GOT3 (cell line): ENCODE data around the gene MTAP.

Experiments
- DNase-seq: peaks from one replicate; lab custom pipeline; 2025; ENCODE audit warnings: mixed read lengths; lab: John Stamatoyannopoulos, UW

MTAP gene

DNA sequence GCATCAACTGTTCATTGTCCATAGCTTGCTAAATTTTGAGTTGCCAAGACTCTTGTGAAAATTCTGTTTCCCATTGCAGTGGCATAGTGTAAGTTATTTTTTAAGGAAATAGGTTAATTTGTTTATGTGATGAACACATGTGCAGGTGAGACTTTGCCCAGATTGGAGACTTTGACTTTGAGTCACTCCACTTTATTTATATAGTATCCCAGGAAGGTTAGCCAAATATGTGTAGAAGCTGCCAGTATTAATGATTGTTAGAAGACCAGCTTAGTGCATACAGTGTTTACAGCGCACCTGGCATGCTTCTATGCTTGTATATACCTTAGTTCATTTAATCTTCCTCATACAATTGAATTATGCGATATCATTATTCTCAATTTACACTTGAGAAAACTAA, 51.0 kb downstream of the MTAP start:
- no peak for DNase-seq

DNA sequence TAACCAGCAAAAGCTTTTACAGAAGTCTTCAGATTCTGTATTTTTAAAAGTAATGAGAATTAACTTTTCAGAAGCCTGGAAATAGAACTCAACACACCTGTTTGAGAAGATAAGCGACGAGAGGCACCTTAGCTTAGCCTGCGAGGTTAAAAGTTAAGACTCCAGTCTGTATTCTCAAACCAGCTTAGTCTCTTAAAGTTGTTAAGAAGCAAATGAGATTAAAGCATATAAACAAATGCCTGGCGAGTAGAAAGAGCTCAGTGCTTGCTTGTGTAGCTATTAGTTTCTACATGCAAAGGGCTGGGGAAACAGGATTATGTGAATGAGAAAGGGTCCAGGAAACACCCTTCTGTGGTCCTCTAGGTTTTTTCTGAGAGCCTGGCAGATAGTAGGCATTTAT, 51.7 kb downstream of the MTAP start:
- DNase-seq: no peak

DNA sequence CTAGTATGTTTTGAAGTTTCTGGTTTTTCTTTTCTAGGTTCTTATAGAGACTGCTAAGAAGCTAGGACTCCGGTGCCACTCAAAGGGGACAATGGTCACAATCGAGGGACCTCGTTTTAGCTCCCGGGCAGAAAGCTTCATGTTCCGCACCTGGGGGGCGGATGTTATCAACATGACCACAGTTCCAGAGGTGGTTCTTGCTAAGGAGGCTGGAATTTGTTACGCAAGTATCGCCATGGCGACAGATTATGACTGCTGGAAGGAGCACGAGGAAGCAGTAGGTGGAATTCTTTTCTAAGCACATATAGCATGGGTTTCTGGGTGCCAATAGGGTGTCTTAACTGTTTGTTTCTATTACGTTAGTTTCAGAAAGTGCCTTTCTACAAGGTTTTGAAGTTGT, 52.2 kb downstream of the MTAP start:
- DNase-seq: no peak

DNA sequence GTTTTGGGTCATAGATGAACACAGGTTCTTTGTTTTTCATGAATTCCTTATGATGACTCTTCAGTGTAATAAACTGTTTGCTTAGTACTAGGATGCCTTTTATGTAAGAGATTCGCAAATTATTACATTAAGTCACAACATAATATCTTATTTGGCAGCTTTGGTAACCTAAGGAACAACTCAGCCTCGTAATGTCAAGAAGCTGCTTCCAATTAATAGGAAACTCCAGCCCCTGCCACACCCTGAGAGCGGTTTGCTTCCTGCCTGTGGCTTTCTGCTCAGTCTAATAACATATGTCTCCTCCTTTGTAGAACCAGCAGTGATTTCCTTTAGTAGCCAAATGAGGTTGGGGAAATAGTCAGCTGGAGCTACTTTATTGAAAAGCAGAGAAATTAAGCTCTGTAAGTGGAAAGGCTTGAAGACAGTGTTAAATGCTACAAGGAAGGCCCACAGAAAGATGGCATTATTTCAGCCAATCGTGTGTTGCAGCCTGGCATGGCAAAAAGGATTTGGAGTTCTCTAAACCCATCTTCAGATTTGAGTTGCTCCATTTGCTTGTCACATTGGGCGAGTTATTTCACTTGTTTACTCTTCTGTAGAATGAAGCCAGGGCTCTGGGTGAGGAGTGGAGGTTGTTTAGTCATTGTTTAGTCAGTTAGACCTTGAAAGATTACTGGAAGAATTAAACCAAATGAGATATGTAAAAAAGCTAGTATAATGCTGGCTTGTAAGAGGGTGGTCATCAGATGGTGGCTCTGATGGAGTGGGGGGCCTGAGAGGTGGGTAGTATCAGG, 54.1 kb downstream of the MTAP start:
- DNase-seq: no peak

DNA sequence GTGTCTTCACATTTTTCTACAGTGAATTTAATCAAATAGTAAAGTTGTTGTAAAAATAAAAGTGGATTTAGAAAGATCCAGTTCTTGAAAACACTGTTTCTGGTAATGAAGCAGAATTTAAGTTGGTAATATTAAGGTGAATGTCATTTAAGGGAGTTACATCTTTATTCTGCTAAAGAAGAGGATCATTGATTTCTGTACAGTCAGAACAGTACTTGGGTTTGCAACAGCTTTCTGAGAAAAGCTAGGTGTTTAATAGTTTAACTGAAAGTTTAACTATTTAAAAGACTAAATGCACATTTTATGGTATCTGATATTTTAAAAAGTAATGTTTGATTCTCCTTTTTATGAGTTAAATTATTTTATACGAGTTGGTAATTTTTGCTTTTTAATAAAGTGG, 60.4 kb downstream of the MTAP start:
- no peak for DNase-seq

DNA sequence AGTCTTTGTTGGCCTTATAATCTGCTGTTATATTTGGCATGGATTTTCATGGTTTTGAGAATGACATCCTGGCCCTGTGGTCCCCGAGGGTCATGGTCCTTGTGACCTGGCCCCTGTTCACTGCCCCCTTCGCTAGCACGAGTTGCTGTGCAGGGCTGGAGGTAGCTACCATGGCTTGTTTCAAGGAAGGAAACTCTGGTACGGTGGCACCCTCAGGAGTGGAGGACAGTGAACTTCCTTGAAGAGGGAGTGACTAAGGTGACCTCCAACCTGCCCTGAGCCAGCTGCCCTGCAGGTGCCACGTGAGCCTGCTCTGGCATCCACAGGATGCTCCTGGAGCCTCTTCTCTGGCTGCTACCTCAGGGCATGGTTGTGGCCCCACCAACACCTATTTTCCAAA, 62.1 kb downstream of the MTAP start:
- DNase-seq: no peak

DNA sequence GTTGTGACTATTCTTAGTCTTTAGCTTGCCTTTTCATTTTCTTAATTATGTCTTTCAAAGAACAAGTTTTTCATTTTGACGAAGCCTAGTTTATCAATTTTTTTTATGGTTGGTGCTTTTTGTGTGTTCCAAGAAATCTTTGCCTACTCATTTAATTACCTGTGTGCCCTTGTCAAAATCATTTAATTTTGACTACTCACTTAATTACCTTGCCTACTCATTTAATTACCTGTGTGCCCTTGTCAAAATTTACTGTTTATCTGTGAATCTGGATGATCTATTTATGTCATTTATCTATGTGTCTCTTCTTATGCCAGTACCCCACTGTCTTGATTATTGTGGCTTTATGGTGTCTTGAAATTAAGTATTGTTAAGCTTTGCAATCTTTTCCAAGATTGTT, 63.9 kb downstream of the MTAP start:
- DNase-seq: no peak

DNA sequence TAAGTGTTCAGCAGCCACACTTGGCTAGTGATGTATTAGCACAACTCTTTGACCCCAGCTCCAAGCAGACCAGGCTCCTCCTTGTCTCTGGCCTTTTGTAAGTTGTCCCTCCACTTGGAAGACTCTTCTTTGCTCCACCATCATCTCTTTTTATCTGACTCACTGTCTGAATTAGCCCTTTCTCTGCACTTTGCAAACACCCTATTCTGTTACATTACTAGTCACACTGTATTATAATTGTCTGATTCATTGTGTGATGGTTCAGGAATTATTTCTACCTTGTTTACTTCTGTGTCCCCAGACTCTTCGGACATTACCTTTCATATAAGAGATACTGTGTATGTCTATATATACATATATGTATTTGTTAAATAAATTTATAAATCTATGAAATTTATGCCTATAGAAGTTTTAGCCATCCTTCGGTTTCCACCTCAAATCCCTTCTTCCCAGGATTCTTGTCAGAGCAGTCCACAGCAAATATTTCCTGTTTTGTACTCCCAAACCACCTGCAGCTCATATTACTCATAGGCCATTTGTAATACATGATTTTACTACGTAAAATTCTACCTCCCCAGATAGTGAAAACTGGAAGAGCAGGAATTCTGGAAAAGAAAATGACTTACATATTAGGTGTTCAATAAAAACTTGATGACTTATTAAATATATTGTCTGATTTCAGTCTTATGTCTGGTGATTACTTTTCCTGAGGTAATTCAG, 69.0 kb downstream of the MTAP start:
- no peak for DNase-seq

DNA sequence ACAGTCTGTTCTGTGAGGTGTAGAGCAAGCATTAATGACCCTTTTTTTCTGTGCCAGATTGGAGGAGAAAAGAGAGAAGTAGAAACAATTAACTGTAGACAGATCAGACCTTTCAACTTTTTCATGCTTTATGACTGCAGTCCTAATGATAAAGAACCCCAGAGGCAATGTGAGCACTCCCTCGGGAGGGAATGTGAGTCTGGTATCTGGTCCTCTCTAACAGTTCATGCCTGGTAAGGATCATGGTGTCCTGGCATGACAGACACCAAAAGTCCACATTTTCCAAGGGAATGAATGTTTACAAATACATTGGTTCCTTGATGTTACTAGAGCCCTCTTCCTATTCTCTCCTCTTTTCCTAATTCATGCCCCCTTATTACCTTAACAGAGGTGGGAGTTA, 70.3 kb downstream of the MTAP start:
- DNase-seq: no peak

DNA sequence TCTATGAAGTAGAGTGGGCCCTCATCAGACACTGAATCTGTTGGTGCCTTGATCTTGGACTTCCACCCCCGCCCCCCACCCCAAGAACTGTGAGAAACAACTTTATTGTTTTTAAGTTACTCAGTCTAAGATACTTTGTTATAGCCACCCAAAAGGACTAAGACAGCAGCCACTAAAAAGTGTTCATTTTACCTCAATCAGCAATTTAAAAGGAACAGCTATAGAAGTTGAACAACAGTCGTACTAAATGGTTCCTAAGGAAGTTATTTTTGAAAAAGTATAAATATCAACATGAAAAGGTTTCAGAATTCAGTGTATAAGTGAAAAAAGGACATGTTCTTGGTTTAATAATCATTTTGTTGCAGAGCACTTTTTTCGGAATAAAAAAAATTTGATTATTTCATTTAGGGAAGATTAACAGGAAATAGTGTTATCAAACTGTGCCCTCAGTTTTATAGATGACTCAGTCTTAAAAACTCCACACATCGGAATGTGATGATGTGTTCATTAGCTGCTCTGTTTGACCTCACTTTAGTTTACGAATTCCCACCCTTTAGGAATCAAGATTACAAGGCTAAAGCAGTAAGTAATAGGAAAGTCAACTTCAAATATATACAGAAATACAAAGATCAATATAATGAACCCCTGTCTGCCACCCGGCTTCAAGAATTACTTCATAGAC, 71.2 kb downstream of the MTAP start:
- DNase-seq: no peak

DNA sequence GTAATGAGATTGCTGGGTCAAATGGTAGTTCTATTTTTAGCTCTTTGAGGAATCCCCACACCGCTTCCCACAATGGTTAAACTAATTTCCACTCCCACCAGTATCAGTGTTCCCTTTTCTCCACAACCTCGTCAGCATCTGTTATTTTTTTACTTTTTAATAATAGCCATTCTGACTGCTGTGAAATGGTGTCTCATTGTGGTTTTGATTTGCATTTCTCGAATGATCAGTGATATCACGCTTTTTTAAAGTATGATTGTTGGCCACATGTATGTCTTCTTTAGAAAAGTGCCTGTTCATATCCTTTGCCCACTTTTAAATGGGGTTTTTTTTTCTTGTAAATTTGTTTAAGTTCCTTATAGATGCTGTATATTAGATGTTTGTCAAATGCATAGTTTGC, 73.5 kb downstream of the MTAP start:
- no peak for DNase-seq

DNA sequence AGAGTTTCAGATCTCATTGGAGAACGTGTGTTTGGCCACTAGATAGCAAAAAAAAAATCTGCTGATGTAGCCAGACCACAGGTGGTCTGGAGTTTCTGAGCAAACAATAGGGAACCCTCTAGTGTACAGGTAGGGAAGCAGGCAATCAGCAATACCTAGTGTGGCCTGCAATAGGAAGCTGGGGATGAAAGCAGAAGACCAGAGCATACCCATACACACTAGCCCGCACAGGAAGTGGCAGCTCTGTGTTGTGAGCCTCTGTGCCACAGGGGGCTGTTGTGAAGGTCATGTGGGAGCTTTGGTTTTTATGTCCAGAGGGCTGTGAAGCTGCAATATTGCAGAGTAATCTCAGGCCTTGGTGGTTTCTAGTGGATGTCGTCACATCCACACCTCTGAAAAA, 81.2 kb downstream of the MTAP start:
- no peak for DNase-seq

DNA sequence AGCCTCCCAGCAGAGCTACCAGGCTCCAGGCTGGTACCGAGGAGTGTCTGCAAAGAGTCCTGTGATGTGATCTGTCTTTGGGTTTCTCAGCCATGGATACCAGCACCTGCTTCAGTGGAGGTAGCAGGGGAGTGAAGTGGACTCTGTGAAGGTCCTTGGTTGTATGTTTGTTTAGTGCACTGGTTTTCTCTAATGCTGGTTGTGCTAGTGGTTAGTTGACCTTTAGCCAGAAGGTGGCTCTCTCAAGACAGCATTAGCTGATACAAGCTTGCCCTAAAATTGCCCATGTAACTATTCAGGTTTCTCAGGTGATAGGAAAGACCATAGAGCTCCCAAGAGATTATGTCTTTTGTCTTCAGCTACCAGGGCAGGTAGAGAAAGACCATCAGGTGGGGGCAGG, 87.2 kb downstream of the MTAP start:
- no peak for DNase-seq

DNA sequence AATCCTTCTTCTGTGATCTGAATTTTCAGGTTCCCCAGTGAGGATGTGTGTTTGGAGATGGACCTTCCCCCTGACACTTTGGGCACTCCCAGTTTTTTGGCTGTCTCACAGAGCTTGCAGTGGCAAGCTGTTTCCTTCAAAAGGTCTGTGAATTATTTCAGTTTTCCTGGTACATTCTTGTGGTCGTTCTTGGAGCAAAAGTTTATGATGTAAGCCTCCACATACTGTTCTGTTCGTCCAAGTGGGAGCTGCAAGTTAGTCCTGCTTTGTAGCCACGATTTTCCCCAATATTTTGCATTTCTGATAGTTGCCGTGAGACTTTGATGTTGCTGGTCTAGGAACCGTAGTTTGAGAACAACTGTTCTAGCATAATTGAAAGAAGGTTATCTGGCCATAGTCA, 88.3 kb downstream of the MTAP start:
- DNase-seq: no peak

DNA sequence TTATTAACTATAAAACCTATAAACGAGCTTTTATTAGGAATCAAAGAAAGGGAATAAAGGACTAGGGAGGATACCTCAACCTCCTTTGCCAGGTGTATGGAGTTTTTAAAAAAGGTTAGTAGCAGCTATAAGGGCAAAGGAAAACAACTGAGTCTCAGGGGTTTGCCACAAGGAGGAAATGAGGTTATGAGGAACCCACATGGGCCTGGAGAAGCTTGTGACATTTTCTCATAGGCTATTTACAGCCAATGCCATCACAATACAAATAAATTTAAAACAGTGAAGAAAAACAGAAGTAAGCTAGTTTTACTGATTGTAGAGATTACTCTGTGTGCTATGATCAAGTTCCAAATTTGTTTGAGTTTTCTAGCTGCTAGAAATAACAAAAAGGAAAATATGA, 99.1 kb downstream of the MTAP start:
- no peak for DNase-seq

DNA sequence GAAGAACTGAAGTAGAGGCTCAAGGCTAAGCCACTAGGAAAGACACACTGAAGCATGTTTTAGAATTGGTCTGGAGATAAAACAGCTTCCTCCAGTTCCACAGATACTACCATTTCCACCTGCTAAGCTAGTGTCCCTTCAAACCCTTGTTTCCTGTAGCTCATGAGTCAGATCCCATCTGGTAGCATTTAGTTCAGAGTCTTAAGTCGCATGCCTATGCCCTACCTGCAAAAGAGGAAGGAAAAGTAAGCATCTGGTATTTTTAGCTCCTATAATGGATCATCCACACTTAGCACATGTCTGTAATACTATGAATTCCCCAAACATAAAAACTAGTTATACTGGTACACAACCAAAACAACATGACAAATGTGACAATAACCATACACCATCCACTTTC, 99.7 kb downstream of the MTAP start:
- DNase-seq: no peak

DNA sequence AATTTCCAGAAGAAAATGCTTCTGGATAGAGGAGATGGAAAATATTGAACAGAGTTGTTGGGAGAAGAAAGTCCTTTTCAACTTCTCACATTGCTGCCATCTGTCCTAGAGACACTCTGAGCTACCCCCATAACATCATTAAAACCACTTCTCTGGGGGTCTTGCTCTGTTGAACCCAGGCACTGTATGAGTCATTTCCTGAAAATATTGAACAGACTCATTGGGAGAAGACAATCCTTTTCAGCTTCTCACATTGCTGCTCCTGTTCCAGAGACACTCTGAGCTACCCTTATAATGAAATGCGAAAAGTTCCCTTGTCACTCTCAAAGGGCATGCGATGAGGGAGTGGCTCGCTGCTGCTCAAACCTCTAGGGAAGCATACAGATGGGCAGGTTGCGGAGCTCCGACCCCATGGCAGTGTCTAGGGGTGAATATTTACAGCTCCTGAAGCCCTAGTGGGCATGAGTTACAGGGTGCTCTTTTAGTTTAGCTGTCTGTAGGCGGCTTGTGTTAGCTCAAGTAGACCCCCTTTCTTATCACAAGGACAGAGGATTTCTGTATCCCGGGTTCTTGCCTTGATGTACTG, 101.0 kb downstream of the MTAP start:
- DNase-seq: no peak

DNA sequence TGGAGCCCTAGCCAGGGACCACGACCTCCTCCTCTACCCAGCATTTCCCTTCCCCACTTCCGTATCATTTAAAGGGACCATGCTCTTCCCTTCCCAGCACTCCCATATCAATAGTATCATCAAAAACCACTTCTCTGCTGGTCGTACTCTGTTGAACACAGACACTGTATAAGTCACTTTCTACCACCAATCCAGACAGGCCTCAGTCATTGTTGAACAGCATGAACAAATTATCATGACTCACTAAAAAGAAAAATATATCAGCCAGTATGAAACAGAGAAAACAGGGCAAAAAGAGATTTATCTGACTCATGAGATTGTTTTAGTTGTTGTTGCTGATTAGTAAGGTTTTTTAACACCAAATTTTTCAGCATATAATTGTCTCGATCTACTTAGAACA, 101.9 kb downstream of the MTAP start:
- DNase-seq: no peak

DNA sequence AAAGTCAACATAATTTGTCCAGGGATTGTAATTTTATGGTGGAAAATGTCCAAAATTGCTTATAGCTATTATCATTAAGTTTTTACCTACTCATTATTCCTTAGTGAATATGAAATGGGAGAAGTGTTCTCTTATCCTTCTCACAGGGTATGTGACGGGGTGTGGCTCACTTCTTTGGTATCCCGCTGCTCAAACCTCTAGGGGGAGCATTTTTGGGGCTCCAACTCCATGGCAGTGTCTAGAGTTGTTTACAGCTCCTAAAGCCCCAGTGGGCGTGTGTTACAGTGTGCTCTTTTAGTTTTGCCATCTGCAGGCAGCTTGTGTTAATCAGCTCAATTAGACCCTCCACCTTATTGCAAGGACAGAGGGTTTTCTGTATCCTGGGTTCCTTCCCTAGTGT, 102.3 kb downstream of the MTAP start:
- DNase-seq: no peak

DNA sequence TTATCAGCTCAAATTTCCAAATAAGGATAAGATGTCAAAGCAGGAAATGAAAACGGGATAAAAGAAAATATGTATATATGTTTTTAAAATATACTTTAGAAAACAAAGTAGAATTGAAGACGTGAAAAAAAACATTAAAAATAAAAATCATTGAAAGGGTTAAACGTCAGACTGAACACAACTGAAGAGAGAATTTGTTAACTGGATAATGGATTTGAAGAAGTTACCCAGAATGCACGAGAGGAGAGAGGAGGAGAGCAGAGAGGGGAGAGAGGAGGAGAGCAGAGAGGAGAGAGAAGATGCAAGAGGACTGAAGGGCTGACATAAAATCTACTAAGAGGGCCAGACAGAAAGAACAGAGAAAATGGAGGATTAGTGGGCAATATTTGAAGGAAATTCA, 103.8 kb downstream of the MTAP start:
- no peak for DNase-seq

DNA sequence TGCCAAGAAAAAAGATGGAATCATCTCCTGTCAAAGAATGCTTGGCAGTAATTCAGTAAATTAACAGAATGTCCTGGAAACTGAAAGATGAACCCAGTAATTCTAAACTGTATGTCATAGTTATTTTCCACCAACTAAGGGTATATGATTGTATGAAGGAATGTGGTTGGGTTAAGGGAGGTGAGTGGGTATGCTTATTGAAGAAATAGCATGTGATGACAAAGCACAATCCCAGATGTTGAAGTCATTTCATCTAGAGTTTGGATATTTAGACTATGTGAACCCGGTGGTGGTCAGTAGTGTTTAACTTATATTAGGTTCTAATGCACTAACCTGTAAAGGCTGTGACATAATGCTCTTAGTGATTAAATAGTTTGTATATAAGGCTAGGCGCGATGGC, 104.4 kb downstream of the MTAP start:
- no peak for DNase-seq

DNA sequence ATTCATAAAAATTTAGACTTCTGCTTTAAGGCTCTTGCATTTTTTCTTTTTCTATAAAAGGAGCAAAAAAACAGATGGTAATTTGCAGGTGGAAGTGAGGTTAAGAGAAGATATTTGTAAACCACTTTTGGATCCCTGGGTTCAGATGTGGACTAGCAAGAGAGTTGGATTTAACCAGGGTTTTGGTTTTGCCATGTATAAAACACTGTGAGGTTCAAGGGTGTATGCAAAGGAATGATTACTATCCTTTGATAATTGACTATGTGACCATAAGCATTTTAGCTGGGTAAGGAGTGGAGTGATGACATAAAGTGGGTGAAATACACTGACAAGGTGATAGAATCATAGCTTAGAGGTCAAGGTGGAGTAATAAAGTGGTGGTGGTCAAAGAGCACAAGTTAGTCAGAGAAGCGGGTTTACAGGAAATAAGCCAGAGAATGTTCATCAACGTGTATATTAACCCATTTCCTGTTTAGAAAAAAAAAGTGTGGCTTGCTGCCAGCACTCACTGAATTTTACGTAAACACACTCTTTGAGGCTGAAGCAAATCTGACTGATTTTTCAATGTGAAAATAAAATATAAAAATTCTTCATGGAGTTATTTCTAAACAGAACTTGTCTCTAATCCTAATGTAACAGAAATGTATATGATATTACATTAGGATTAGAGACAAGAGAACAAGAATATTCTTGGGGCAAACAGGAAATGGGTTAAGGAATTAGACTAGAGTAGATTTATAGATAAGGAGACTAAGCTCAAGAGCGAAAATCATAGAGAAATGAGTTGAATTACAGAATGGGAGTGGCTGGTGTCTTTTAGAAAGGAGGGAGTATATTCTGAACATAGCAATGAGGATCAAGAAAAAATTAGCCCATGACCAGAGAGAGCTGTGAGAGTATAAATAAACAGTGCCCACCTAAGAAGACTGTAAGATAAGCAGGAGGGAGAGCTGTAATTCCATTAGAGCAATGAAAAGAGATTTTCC, 117.2 kb downstream of the MTAP start:
- DNase-seq: no peak
